ENCODE data around the gene CREBBP.

DNA sequence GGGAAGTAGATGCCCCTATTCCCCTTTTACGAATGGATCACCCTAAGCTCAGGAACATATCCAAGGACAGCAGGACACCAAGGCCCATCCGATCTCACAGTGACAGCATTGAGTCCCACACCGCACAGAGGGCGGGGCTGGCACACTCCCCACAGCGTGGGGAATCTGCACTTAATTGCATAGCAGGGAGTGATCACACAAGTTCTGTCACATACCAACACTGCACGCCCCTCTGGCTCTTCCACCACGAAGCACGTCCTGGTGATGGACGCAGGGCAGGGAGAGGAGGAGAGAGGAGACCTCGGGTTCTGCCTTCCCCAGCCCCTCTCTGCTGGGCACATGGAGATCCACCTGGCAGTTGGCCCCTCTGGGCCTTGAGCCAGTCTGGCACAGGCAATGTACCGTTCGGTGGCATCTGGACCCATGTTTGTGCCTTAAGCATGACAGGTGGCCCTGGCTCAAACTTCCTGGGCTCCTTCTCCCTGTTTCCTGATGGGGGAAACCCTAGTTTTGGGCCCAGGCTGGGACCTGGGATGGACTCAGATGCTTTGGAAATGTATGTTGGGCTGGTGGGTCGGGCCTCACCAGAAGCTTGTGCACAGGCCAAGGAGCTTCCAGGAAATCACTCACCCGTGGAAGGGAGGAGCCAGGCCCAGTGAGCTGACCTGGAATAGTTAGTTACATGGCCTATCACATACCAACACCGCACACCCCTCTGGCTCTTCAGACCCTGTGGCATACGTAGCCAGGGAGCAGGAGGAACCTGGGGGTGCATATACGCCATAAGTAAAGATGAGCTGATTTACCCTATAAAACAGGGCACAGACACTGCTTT, 35.1 kb upstream of the CREBBP start:
- TF ChIP-seq, protein P1, sequence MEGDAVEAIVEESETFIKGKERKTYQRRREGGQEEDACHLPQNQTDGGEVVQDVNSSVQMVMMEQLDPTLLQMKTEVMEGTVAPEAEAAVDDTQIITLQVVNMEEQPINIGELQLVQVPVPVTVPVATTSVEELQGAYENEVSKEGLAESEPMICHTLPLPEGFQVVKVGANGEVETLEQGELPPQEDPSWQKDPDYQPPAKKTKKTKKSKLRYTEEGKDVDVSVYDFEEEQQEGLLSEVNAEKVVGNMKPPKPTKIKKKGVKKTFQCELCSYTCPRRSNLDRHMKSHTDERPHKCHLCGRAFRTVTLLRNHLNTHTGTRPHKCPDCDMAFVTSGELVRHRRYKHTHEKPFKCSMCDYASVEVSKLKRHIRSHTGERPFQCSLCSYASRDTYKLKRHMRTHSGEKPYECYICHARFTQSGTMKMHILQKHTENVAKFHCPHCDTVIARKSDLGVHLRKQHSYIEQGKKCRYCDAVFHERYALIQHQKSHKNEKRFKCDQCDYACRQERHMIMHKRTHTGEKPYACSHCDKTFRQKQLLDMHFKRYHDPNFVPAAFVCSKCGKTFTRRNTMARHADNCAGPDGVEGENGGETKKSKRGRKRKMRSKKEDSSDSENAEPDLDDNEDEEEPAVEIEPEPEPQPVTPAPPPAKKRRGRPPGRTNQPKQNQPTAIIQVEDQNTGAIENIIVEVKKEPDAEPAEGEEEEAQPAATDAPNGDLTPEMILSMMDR (IDR thresholded peaks at IDR 0.05) = no peak
- no peak for TF ChIP-seq POLR2A (IDR thresholded peaks at IDR 0.05)
